ENCODE measurements around the gene MYLK. TPM values are rescaled to one million over a fixed set of nuclear protein-coding genes. Genes with fewer than 3 reads are reported as not detected.
"Not testable (repeated sequence)": the region's sequence is repeated elsewhere in the genome, so short reads cannot be mapped to it uniquely, and the experiment has no call there.

Gene MYLK
- polyA plus RNA-seq, 3 donors from 2014 or later = 0.36 to 3.7 (median 0.89) TPM

GRCh38 chr3:123719862-123720453, 164.2 kb downstream of the MYLK start:
- Mint-ChIP-seq H3K36me3 (no peaks in the 10 kb centered on the region), H3K4me3 (no peak overlapping the region), H3K4me1 (no peaks in the 10 kb centered on the region), H3K27ac (no peak overlapping the region), H3K9me3 (no peaks in the 10 kb centered on the region), H3K27me3 (ENCODE audit: low read depth in 3 of 3) (no peaks in the 10 kb centered on the region)
- DNase-seq = no peak

DNA sequence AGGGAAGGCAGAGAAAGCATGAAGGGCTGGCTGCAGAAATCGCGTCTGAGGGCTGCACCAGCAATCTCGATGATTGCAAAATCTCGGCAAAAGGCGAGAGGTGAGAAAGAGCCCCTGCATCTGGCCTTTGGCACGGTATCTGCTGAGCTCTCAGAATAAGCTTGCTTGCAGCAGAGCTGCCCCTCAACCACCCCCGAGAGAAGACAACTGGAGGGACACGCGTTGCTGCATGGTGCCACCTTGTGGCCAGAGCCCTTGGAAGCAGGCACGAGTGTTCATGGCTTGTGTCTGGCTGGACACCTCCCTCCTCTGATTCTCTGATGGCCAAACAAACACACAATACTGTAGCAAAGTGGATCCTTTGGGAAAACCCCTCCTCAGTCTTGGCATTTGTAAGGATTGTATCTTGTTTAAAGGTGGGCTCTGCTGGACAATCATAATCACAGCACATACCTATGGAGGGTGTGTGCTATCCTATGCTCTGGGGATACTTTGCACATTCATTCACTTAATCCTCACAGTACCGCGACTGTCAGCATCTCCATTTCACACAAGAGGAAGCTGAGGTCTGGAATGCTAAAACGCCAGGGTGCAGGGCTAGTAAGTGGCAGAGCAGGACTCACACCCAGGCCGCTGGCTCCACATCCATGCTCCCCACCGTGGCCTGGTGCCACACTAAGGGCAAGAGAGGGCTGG, 164.9 kb downstream of the MYLK start:
- H3K9me3 Mint-ChIP-seq; H3K27ac Mint-ChIP-seq; H3K36me3 Mint-ChIP-seq; H3K4me3 Mint-ChIP-seq; H3K27me3 Mint-ChIP-seq (ENCODE audit: low read depth in 3 of 3); H3K4me1 Mint-ChIP-seq: not testable (repeated sequence)
- peak in 2 of 3 donors; percentile 19 to 22 for DNase-seq

- Mint-ChIP-seq H3K27me3 (ENCODE audit: low read depth in 3 of 3) (peaks cover 0 to 2% (median 0%) of the 10 kb centered on the region in 3 donors), H3K4me3 (no peak overlapping the region), H3K9me3 (no peaks in the 10 kb centered on the region), H3K4me1 (no peaks in the 10 kb centered on the region), H3K27ac (no peak overlapping the region), H3K36me3 (no peaks in the 10 kb centered on the region)
- no peak for DNase-seq
Observed at GRCh38 chr3:123718108-123718507, 166.0 kb downstream of the MYLK start.

DNA sequence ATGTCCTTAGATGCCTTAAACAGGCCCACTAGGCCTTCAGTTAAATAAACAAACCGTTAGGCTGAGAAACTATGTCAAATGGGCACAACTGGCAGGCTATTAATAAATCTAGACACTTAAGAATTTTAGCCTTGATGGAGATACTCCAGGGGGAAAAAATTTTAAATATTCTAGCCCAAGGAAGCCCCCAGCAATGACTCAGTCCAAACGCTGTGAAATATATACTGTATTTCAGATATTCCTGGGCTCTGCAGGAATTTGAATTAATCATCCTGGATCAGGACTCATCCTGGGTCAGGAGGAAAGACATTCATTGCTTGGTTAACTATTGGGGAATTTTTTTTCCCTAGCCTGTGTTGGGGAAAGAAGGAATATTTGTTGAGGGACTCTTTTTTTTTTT, 166.7 kb downstream of the MYLK start:
- not testable (repeated sequence) for H3K9me3 Mint-ChIP-seq; DNase-seq; H3K27ac Mint-ChIP-seq; H3K27me3 Mint-ChIP-seq (ENCODE audit: low read depth in 3 of 3); H3K4me1 Mint-ChIP-seq; H3K4me3 Mint-ChIP-seq; H3K36me3 Mint-ChIP-seq

GRCh38 chr3:123716411-123716810, 167.7 kb downstream of the MYLK start:
- Mint-ChIP-seq H3K27ac (no peak overlapping the region), H3K27me3 (ENCODE audit: low read depth in 3 of 3) (peaks cover 0 to 2% (median 0%) of the 10 kb centered on the region in 3 donors), H3K4me1 (no peaks in the 10 kb centered on the region), H3K9me3 (no peaks in the 10 kb centered on the region), H3K4me3 (no peak overlapping the region), H3K36me3 (no peaks in the 10 kb centered on the region)
- no peak for DNase-seq

- H3K36me3 Mint-ChIP-seq = no peaks in the 10 kb centered on the region
- H3K27ac Mint-ChIP-seq = no peak overlapping the region
- H3K4me1 Mint-ChIP-seq = no peaks in the 10 kb centered on the region
- H3K9me3 Mint-ChIP-seq = no peaks in the 10 kb centered on the region
- peaks cover 0 to 3% (median 2%) of the 10 kb centered on the region in 3 donors for H3K27me3 Mint-ChIP-seq (ENCODE audit: low read depth in 3 of 3)
- no peak for DNase-seq
- H3K4me3 Mint-ChIP-seq = no peak overlapping the region
Observed at GRCh38 chr3:123713211-123713610, 170.9 kb downstream of the MYLK start.

GRCh38 chr3:123712077-123712860, 171.9 kb downstream of the MYLK start:
- Mint-ChIP-seq H3K36me3 (no peaks in the 10 kb centered on the region), H3K4me3 (no peak overlapping the region), H3K4me1 (no peaks in the 10 kb centered on the region), H3K9me3 (no peaks in the 10 kb centered on the region), H3K27me3 (ENCODE audit: low read depth in 3 of 3) (peaks cover 0 to 3% (median 2%) of the 10 kb centered on the region in 3 donors), H3K27ac (no peak overlapping the region)
- DNase-seq = no peak

DNA sequence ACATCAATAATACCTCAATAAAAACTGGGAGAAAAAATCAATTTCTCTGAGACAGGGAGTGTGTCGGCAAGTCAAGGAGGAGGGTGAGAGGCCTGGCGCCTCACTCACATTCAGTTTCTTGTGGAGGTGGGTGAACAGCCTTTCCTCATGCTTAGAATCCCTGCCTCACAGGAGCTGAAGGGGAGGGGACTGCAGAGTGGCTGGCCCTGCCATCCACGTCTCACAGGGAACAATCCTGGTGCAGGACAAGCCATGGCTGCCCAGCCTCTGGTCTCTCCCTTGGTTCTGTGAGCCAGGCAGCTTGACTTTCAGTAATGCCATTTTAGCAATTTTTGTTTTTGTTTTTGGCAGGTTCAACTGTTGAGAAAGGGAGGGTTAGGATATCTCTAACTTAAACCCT, 172.8 kb downstream of the MYLK start:
- H3K36me3 Mint-ChIP-seq = no peaks in the 10 kb centered on the region
- H3K27me3 Mint-ChIP-seq (ENCODE audit: low read depth in 3 of 3) = peaks cover 0 to 3% (median 2%) of the 10 kb centered on the region in 3 donors
- no peaks in the 10 kb centered on the region for H3K4me1 Mint-ChIP-seq
- no peak overlapping the region for H3K4me3 Mint-ChIP-seq
- no peak overlapping the region for H3K27ac Mint-ChIP-seq
- no peaks in the 10 kb centered on the region for H3K9me3 Mint-ChIP-seq
- DNase-seq = no peak

DNA sequence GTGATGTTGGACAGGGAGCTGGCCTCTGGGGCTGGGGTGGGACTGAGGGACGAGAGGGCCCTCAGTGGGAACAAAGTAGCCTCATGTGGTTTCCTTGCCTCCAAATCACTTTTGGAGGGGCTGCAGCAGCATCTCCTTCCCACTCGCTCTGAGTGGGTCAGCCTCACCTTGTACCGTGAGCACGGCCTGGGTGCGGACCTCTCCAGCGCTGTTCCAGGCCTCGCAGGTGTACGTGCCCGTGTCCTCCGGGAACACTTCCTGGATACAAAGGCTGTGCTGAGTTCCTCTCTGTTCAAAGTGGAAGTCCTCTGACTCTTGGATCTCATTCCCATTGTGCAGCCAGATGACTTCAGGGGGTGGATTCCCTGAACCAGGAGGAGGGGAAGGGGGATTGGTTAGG, 175.6 kb downstream of the MYLK start:
- Mint-ChIP-seq H3K4me3 (no peak overlapping the region), H3K27me3 (ENCODE audit: low read depth in 3 of 3) (peaks cover 0 to 12% (median 2%) of the 10 kb centered on the region in 3 donors), H3K27ac (no peak overlapping the region), H3K9me3 (no peaks in the 10 kb centered on the region), H3K4me1 (no peaks in the 10 kb centered on the region), H3K36me3 (no peaks in the 10 kb centered on the region)
- no peak for DNase-seq

GRCh38 chr3:123707641-123708040, 176.5 kb downstream of the MYLK start:
- not testable (repeated sequence) for H3K27ac Mint-ChIP-seq, H3K36me3 Mint-ChIP-seq, H3K4me3 Mint-ChIP-seq, DNase-seq, H3K9me3 Mint-ChIP-seq, H3K4me1 Mint-ChIP-seq
- H3K27me3 Mint-ChIP-seq (ENCODE audit: low read depth in 3 of 3) = peaks cover 0 to 12% (median 2%) of the 10 kb centered on the region in 3 donors

DNA sequence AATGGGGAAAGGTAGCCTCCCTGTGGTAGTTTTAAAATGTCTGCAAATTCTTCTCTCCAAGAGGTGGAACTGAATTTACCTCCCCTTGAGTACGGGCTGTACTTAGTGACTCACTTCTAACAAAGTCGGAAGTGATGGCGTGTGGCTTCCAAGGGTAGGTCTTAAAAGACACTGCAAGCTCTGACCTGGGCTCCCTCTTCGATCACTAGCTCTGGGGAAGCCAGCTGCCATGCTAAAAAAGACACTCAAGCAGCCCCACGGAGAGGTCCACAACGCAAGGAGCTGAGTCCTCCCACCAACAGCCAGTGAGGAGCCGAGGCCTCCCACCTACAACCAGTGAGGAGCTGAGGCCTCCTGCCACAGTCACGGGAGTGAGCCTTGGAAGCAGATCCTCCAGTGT, 177.3 kb downstream of the MYLK start:
- DNase-seq = no peak
- no peaks in the 10 kb centered on the region for H3K36me3 Mint-ChIP-seq
- H3K27me3 Mint-ChIP-seq (ENCODE audit: low read depth in 3 of 3) = peaks cover 0 to 12% (median 2%) of the 10 kb centered on the region in 3 donors
- peaks cover 0 to 2% (median 0%) of the 10 kb centered on the region in 6 donors for H3K9me3 Mint-ChIP-seq
- no peak overlapping the region for H3K4me3 Mint-ChIP-seq
- H3K4me1 Mint-ChIP-seq = no peaks in the 10 kb centered on the region
- H3K27ac Mint-ChIP-seq = no peak overlapping the region

- Mint-ChIP-seq H3K36me3 (no peaks in the 10 kb centered on the region), H3K9me3 (peaks cover 0 to 2% (median 0%) of the 10 kb centered on the region in 6 donors), H3K27ac (no peak overlapping the region), H3K4me3 (no peak overlapping the region), H3K27me3 (ENCODE audit: low read depth in 3 of 3) (peaks cover 0 to 12% (median 0%) of the 10 kb centered on the region in 3 donors), H3K4me1 (no peaks in the 10 kb centered on the region)
- DNase-seq = no peak
Observed at GRCh38 chr3:123705488-123706285, 178.4 kb downstream of the MYLK start.

DNA sequence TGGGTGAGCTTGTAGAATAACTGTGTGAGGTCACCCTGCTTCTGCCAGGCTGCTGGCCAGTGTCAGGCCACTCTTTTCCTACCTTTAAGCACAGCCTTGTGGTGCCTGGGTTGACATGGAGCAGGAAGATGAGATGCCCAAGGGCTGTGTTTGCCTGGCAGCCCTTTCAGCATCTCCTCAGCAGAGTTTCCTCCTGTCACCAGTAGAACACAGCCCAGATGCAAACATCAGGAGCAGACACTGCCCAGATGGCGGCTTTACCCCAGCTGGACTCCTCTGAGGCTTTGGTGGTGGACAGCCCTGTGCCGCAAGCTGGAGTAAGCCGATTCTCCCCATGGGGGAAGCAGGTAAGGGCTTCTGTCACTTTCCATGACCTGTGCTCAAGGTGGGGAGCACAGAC, 180.5 kb downstream of the MYLK start:
- not testable (repeated sequence) for H3K4me3 Mint-ChIP-seq

GRCh38 chr3:123702720-123703119, 181.4 kb downstream of the MYLK start:
- Mint-ChIP-seq H3K27me3 (ENCODE audit: low read depth in 3 of 3) (peaks cover 0 to 11% (median 2%) of the 10 kb centered on the region in 3 donors), H3K36me3 (no peaks in the 10 kb centered on the region), H3K4me3 (no peak overlapping the region), H3K27ac (no peak overlapping the region), H3K4me1 (no peaks in the 10 kb centered on the region), H3K9me3 (peaks cover 0 to 2% (median 0%) of the 10 kb centered on the region in 6 donors)
- no peak for DNase-seq

More for the DNA sequence above, 180.5 kb downstream of the MYLK start:
- H3K4me1 Mint-ChIP-seq, H3K9me3 Mint-ChIP-seq, DNase-seq, H3K27ac Mint-ChIP-seq, H3K36me3 Mint-ChIP-seq: not testable (repeated sequence)
- peaks cover 0 to 11% (median 2%) of the 10 kb centered on the region in 3 donors for H3K27me3 Mint-ChIP-seq (ENCODE audit: low read depth in 3 of 3)

All from immature natural killer cell (primary cell).